GM12892 (cell line): ENCODE data around the gene ZNF415.

Source experiments
- POLR2A ChIP-seq: IDR thresholded peaks from 2 replicates; pipeline ENCODE4 v1.6.1; 2011; ENCODE audit warnings: low read depth, low read length, control low read depth
- POLR2AphosphoS5 ChIP-seq: IDR thresholded peaks from 2 replicates; pipeline ENCODE4 v1.6.1; 2011; ENCODE audit warnings: low read depth, low read length, control low read depth

- TF ChIP-seq POLR2AphosphoS5 (no peak), POLR2A (no peak)
These were observed 3.7 kb upstream of the ZNF415 start for GRCh38 chr19:53136432-53136831.
